ENCODE results near the gene RHBDD2.
"Not testable (repeated sequence)": the region's sequence is repeated elsewhere in the genome, so short reads cannot be mapped to it uniquely, and the experiment has no call there.

Gene RHBDD2

GRCh38 chr7:75889826-75890225, 11.0 kb downstream of the RHBDD2 start:
- no peak for DNase-seq

GRCh38 chr7:75891237-75891636, 12.4 kb downstream of the RHBDD2 start:
- not testable (repeated sequence) for DNase-seq

GRCh38 chr7:75891815-75892411, 13.1 kb downstream of the RHBDD2 start:
- DNase-seq: no peak

GRCh38 chr7:75892634-75893272, 13.9 kb downstream of the RHBDD2 start:
- no peak for DNase-seq

GRCh38 chr7:75896803-75897327, 18.0 kb downstream of the RHBDD2 start:
- DNase-seq: no peak

GRCh38 chr7:75900617-75901315, 21.9 kb downstream of the RHBDD2 start:
- no peak for DNase-seq

- DNase-seq: no peak
Measured at GRCh38 chr7:75905785-75906604, 27.2 kb downstream of the RHBDD2 start.

GRCh38 chr7:75906991-75907667, 28.3 kb downstream of the RHBDD2 start:
- DNase-seq: no peak

GRCh38 chr7:75907668-75908039, 28.8 kb downstream of the RHBDD2 start:
- DNase-seq: not testable (repeated sequence)

GRCh38 chr7:75909521-75910132, 30.8 kb downstream of the RHBDD2 start:
- no peak for DNase-seq

- DNase-seq: not testable (repeated sequence)
Measured at GRCh38 chr7:75911186-75911585, 32.4 kb downstream of the RHBDD2 start.

GRCh38 chr7:75913437-75913836, 34.6 kb downstream of the RHBDD2 start:
- no peak for DNase-seq

- no peak for DNase-seq
Measured at GRCh38 chr7:75914169-75914654, 35.4 kb downstream of the RHBDD2 start.

- peak; percentile 98 for DNase-seq
Measured at GRCh38 chr7:75914655-75915415, 36.0 kb downstream of the RHBDD2 start, which contains the start of gene POR. POR (plus strand) TSS chr7:75915155; CDS start chr7:75954002, 38,847 bp downstream.

- peak; percentile 16 for DNase-seq
Measured at GRCh38 chr7:75915416-75916156, 36.8 kb downstream of the RHBDD2 start.

- DNase-seq: no peak
Measured at GRCh38 chr7:75916259-75916658, 37.4 kb downstream of the RHBDD2 start.

- DNase-seq: no peak
Measured at GRCh38 chr7:75916685-75917634, 38.1 kb downstream of the RHBDD2 start.

- DNase-seq: peak; percentile 25
Measured at GRCh38 chr7:75920431-75921161, 41.8 kb downstream of the RHBDD2 start.
